ENCODE results near the gene LMNTD2.

DNA sequence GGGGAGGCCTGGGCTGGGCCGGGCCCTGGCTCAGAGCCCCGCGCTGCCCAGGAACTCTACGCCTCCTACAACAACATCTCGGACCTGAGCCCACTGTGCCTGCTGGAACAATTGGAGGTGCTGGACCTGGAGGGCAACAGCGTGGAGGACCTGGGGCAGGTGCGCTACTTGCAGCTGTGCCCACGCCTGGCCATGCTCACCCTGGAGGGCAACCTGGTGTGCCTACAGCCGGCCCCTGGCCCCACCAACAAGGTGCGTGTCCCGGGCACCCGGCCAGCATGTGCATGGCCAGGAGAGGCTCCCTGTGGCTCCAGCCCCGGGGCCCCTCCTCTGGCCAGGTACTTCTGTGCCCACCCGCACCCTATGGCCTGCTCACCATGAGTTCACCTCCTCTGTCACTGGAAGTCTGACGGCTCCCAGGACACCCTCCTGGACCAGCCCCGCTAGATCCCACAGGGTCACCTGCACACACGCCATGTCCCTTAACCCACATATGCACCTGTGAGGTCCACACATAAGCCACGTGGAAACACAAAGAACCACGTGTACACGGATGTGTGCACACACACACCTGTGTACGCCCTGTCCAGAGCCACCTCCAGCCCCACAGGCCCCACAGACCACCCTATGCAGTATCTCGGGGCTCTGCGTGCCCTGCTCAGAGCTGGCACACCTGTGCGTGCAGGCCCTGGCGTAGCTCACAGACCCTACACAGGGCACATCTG is 10.4 kb downstream of the LMNTD2 start:
- TF ChIP-seq, protein P1, sequence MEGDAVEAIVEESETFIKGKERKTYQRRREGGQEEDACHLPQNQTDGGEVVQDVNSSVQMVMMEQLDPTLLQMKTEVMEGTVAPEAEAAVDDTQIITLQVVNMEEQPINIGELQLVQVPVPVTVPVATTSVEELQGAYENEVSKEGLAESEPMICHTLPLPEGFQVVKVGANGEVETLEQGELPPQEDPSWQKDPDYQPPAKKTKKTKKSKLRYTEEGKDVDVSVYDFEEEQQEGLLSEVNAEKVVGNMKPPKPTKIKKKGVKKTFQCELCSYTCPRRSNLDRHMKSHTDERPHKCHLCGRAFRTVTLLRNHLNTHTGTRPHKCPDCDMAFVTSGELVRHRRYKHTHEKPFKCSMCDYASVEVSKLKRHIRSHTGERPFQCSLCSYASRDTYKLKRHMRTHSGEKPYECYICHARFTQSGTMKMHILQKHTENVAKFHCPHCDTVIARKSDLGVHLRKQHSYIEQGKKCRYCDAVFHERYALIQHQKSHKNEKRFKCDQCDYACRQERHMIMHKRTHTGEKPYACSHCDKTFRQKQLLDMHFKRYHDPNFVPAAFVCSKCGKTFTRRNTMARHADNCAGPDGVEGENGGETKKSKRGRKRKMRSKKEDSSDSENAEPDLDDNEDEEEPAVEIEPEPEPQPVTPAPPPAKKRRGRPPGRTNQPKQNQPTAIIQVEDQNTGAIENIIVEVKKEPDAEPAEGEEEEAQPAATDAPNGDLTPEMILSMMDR (IDR thresholded peaks at IDR 0.05; ENCODE audit: insufficient read depth, low read length, poor library complexity, severe bottlenecking) = no peak
- no peak for TF ChIP-seq EZH2phosphoT487 (conservative IDR thresholded peaks at IDR 0.05; ENCODE audit: low read length)
